Fibroblast of skin of right quadriceps (primary cell): ENCODE data around the gene UNC5CL.

Experiments used
- DNase-seq: peaks from one replicate; pipeline ENCODE4 v3.0.0-alpha.2; 2013

Gene UNC5CL

GRCh38 chr6:40999569-40999968 lies 39.5 kb downstream of the UNC5CL start:
- DNase-seq, result no peak

- DNase-seq, result no peak
Measured at GRCh38 chr6:40998661-40999060, 40.4 kb downstream of the UNC5CL start.

GRCh38 chr6:40997234-40997957 lies 41.6 kb downstream of the UNC5CL start:
- peak; percentile 62 for DNase-seq

- peak; percentile 10 for DNase-seq
Measured at GRCh38 chr6:40996591-40997233, 42.3 kb downstream of the UNC5CL start.

DNA sequence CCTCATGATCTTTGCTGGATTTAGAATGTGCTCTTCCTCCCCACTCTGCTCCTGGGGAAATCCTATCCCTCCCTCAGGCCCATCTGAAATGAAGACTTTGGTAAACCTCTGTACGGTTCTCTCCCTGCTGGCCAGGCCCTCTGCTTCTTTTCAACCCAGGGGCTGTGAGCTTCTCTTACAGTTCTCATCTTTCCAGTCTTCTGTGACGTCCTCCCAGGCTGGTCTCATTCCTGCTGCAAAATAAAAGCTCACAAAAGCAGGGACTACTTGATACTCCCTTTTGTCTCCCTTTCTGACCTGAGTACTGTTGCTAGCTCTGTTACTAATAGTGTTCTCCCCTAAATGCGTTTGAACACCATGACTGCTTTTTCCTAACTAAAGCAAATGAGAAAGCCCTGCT lies 46.3 kb downstream of the UNC5CL start:
- no peak for DNase-seq

DNA sequence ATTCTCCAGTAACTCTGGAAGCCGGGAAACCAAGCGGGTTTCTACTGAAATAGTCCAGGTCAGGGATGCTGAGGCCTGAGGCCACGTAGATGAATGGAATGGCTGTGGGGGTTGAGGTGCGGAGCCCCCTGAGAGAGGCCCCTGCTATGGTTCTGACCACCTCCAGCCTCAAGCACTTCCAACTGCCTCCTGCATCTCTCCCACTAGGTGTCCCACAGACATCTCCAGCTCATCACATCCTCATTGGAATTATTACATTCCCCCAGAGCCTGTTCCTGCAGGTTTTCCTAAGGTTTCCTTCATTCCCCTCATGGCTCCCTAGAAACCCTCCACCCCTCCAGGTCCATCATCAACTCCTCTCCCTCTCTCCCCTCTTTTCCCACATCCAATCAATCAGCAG lies 48.7 kb downstream of the UNC5CL start:
- DNase-seq, result no peak

DNA sequence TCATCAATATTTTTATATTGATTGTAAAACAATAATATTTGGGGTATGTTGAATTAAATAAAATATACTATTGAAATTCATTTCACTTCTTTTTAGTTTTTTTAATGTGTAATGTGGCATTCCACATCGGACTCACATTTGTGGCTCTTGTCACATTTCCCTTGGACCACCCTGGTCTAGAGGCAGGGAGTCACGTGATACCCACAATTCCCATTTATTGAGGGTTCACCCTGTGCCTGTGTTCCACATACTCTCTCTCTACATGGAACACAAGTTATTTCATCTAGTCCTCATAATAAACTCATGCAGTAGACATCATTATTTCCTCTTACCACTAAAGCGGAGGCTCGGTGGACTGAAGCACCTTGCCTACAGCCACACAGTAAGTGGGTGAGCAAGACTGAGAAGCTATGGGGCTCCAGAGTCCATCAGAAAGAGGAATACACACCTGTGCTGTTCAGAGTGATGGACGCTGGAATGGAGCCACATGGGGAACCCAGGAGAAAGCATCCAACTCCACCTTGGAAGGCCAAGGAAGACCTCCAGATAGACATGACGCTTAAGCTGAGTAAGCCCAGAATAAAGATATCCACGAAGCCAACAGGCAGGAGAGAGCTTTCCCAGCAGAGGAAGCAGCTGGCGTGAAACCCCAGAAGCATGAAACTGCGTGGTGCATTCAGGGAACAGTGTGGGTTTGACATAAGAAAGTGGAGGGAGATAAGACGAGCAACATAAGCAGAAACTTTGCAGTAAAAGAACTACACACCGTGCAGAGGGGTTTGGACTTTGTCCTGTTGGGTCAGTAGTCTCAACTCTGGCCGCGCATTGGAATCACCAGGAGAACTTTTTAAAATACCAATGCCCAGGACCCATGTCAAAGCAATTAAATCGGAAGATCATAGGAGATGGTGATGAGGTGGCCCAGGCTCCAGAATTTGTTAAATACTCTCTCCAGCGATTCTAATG lies 49.5 kb downstream of the UNC5CL start:
- no peak for DNase-seq

DNA sequence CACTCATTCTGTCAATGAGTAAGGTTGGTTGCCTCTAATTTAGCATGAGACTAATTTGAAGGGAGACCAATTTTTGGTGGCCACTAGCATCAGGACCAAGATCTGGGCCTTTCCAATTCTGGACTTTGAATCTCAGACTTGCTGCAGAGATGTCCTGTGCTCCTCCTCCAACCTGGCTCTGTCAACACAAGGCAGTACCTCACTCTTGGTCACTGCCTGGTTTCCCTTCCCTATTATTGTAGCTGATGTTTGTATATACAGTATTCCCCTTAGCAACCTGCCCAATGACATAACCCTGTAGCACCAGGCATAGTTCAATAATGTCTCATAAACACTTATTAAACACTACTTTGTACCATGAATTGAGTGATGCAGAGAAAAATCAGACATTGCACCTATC lies 50.4 kb downstream of the UNC5CL start:
- no peak for DNase-seq

GRCh38 chr6:40986921-40987819 lies 51.9 kb downstream of the UNC5CL start:
- no peak for DNase-seq

- DNase-seq, result peak; percentile 35
Measured at GRCh38 chr6:40986364-40986763, 52.7 kb downstream of the UNC5CL start.

- DNase-seq, result no peak
Measured at GRCh38 chr6:40983752-40984151, 55.3 kb downstream of the UNC5CL start.

DNA sequence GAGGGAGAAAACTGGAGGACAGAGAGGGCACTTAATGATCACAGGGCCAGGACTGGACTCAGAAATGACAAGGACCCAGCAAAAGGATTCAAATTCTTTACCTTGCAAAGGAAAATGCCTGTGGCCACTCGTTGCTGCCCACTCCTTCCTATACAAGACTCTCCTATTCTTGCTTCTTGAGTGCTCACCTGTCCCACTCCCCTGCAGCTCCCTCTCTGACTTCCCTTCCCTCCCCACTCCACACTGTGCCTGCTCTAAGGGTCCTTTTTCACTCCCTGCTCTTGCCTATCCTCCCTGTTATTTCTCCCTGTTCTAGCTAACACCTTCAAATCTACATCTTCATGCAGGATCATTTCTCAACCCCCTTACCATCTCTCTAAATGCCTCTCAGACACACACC lies 56.1 kb downstream of the UNC5CL start:
- no peak for DNase-seq

- DNase-seq, result no peak
Measured at GRCh38 chr6:40978687-40979289, 60.2 kb downstream of the UNC5CL start.

- no peak for DNase-seq
Measured at GRCh38 chr6:40977695-40978094, 61.3 kb downstream of the UNC5CL start.

DNA sequence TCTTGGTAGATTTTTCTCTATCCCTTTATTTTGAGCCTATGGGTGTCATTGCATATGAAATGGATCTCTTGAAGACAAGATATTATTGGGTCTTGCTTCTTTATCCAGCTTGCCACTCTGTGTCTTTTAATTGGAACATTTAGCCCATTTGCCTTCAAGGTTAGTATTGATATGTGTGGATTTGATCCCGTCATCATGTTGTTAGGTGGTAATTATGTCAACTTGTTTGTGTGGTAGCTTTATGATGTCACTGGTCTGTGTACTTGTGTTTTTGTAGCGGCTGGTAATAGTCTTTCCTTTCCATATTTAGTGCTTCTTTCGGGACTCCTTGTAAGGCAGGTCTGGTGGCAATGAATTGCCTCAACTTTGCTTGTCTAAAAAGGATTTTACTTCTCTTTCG lies 61.9 kb downstream of the UNC5CL start:
- DNase-seq, result no peak
